ENCODE measurements around the gene NODAL.

GRCh38 chr10:70412356-70412755 is 29.1 kb downstream of the NODAL start:
- TF ChIP-seq SUZ12 (IDR thresholded peaks at IDR 0.05; ENCODE audit: extremely low read depth, insufficient read depth, insufficient read length) (no peak), YY1 (IDR thresholded peaks at IDR 0.05; ENCODE audit: insufficient read depth, insufficient read length) (no peak), ZNF274 (IDR thresholded peaks at IDR 0.05; ENCODE audit: low read depth, low read length) (no peak)
